ENCODE data around the gene C2orf80. TPM values are rescaled to one million over a fixed set of nuclear protein-coding genes. Genes with fewer than 3 reads are reported as not detected.
"Not testable (repeated sequence)": the region's sequence is repeated elsewhere in the genome, so short reads cannot be mapped to it uniquely, and the experiment has no call there.

The C2orf80 gene
- total and polyA plus RNA-seq, 8 donors, result not detected

- Histone ChIP-seq H3K27ac (no peak overlapping the region), H3K36me3 (no peaks in the 10 kb centered on the region), H3K9me3 (no peaks in the 10 kb centered on the region), H3K4me3 (no peak overlapping the region), H3K4me1 (no peaks in the 10 kb centered on the region), H3K27me3 (no peaks in the 10 kb centered on the region)
- 34 to 42% methylated on average over 12 of the region's 14 CpGs for WGBS, 2 donors
- ATAC-seq (no peak), FAIRE-seq (no peak), DNase-seq (no peak)
- intact Hi-C loops (cut with DNase I), result no loop called here
- TF ChIP-seq CTCF (IDR thresholded peaks at IDR 0.05), result no peak
Observed at GRCh38 chr2:208142925-208143799, 46.7 kb downstream of the C2orf80 start.

GRCh38 chr2:208142240-208142924 lies 47.4 kb downstream of the C2orf80 start:
- intact Hi-C loops (cut with DNase I), result no loop called here
- Histone ChIP-seq H3K9me3 (no peaks in the 10 kb centered on the region), H3K36me3 (no peaks in the 10 kb centered on the region), H3K27me3 (no peaks in the 10 kb centered on the region), H3K4me1 (no peaks in the 10 kb centered on the region), H3K4me3 (no peak overlapping the region), H3K27ac (no peak overlapping the region)
- FAIRE-seq, result no peak
- DNase-seq, result no peak
- ATAC-seq, result no peak
- 43 to 48% methylated on average over 8 of the region's 8 CpGs for WGBS, 2 donors
- no peak for TF ChIP-seq CTCF (IDR thresholded peaks at IDR 0.05)

- WGBS, 2 donors, result 89% methylated on average over 18 of the region's 18 CpGs
- TF ChIP-seq CTCF (IDR thresholded peaks at IDR 0.05), result no peak
- FAIRE-seq, result no peak
- no peak for ATAC-seq
- intact Hi-C loops (cut with DNase I), result no loop called here
- Histone ChIP-seq H3K9me3 (no peaks in the 10 kb centered on the region), H3K4me3 (no peak overlapping the region), H3K27me3 (no peaks in the 10 kb centered on the region), H3K27ac (no peak overlapping the region), H3K4me1 (peaks cover 0 to 4% (median 0%) of the 10 kb centered on the region in 3 donors), H3K36me3 (no peaks in the 10 kb centered on the region)
- no peak for DNase-seq
Observed at GRCh38 chr2:208139447-208139846, 50.4 kb downstream of the C2orf80 start.

- DNase-seq; ATAC-seq; H3K4me1 ChIP-seq; H3K9me3 ChIP-seq; intact Hi-C loops (cut with DNase I); H3K27ac ChIP-seq; H3K27me3 ChIP-seq; H3K4me3 ChIP-seq; H3K36me3 ChIP-seq; FAIRE-seq: not testable (repeated sequence)
- WGBS, 2 donors, result 94 to 95% methylated on average over 7 of the region's 7 CpGs
Observed at GRCh38 chr2:208138334-208138733, 51.5 kb downstream of the C2orf80 start.

- intact Hi-C loops (cut with DNase I), result no loop called here
- Histone ChIP-seq H3K27ac (no peak overlapping the region), H3K4me3 (no peak overlapping the region), H3K36me3 (no peaks in the 10 kb centered on the region), H3K9me3 (no peaks in the 10 kb centered on the region), H3K27me3 (no peaks in the 10 kb centered on the region), H3K4me1 (peaks cover 0 to 4% (median 0%) of the 10 kb centered on the region in 3 donors)
- WGBS, 2 donors, result 89 to 100% methylated on average over 2 of the region's 2 CpGs
- DNase-seq, result no peak
- no peak for FAIRE-seq
- ATAC-seq, result no peak
- no peak for TF ChIP-seq CTCF (IDR thresholded peaks at IDR 0.05)
Observed at GRCh38 chr2:208136716-208137094, 53.1 kb downstream of the C2orf80 start.

Data from pancreas (tissue), 10 donors.